Adipocyte (in vitro differentiated cells): Measurements from ENCODE around the gene EXOC3L1.

Experiments
- DNase-seq: peaks from one replicate; pipeline ENCODE4 v3.0.0-alpha.2; 2015; ENCODE audit warnings: low read depth
- H3K27me3 ChIP-seq: replicated peaks from 2 replicates; pipeline ENCODE4 v1.7.0; 2013; ENCODE audit warnings: mild to moderate bottlenecking, low read length, moderate library complexity; ENCODE audit not compliant: control insufficient read depth, insufficient read depth
- H3K36me3 ChIP-seq: 2 replicates; pipeline ENCODE4 v1.7.0; 2013; ENCODE audit warnings: low read length, mild to moderate bottlenecking, moderate library complexity; ENCODE audit not compliant: control insufficient read depth, insufficient read depth, severe bottlenecking
- H3K4me1 ChIP-seq: 2 replicates; pipeline ENCODE4 v1.7.0; 2013; ENCODE audit warnings: mild to moderate bottlenecking, low read length, moderate library complexity; ENCODE audit not compliant: control insufficient read depth, insufficient read depth
- H3K4me3 ChIP-seq: 2 replicates; pipeline ENCODE4 v1.7.0; 2013; ENCODE audit warnings: mild to moderate bottlenecking, low read length, moderate library complexity
- H3K9ac ChIP-seq: 2 replicates; pipeline ENCODE4 v1.7.0; 2013; ENCODE audit warnings: mild to moderate bottlenecking, low read length, moderate library complexity
- H3K9me3 ChIP-seq: 2 replicates; pipeline ENCODE4 v1.7.0; 2013; ENCODE audit warnings: mild to moderate bottlenecking, low read length, moderate library complexity; ENCODE audit not compliant: control insufficient read depth

The EXOC3L1 gene

DNA sequence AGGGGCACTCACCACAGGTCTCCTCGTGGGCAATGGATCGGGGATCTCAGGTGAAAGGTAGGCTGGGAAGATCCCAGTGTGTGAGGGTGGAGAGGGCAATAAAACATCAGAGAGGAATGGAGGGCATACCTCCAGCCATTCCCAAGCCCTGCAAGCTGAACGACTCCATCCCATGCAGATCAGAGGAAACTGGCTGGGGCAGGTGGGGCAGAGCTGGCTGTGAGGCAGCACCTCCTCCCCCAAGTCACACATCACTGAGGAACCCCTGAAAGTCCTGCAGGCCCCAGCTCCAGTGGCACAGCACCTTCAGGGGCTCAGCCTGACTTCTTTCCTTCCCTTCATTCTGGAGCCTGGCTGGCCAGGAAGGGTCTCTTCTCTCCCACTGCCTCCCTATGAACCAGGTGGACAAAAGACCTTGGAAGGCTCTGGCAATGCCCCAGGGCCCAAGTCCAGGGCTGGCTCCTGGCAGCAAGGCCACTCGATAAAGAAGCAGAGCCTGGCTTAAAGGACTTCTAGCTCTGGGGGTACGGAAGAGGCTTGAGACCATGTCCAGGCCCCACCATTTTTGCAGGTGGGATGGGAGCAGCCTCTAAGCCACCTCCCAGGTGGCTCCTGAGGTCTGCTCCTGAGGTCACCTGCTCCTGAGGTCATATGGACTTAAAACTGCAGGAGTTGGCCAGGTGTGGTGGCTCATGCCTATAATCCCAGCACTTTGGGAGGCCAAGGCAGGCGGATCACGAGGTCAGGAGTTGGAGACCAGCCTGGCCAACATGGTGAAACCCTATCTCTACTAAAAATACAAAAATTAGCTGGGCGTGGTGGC is 23.5 kb upstream of the EXOC3L1 start:
- no peak for DNase-seq
- Histone ChIP-seq H3K36me3 (no peaks in the 10 kb centered on the region), H3K4me1 (peaks cover 10% of the 10 kb centered on the region), H3K27me3 (no peaks in the 10 kb centered on the region), H3K9me3 (no peaks in the 10 kb centered on the region), H3K4me3 (no peak overlapping the region), H3K9ac (no peak overlapping the region)

DNA sequence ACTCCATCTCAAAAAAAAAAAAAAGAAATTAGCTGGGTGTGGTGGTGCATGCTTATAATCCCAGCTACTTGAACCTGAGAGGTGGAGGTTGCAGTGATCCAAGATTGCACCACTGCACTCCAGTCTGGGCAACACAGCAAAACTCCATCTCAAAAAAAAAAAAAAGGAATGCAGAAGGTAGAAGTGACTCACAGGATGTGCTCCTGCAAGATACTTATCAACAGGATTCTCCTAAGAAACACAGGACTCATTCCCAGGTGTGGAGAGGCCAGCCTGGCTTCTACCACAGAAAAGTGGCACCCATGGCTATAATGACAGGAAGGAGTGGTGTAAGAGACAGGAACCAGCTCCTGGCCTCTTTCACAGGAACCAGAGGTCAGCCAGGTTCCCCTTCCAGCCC is 22.8 kb upstream of the EXOC3L1 start:
- peaks cover 13% of the 10 kb centered on the region for H3K4me1 ChIP-seq
- no peaks in the 10 kb centered on the region for H3K36me3 ChIP-seq
- no peak overlapping the region for H3K4me3 ChIP-seq
- H3K9ac ChIP-seq = no peak overlapping the region
- DNase-seq = no peak
- no peaks in the 10 kb centered on the region for H3K9me3 ChIP-seq
- no peaks in the 10 kb centered on the region for H3K27me3 ChIP-seq

GRCh38 chr16:67211674-67212073 is 21.7 kb upstream of the EXOC3L1 start:
- no peaks in the 10 kb centered on the region for H3K27me3 ChIP-seq
- no peak for DNase-seq
- no peak overlapping the region for H3K9ac ChIP-seq
- H3K36me3 ChIP-seq = no peaks in the 10 kb centered on the region
- no peaks in the 10 kb centered on the region for H3K9me3 ChIP-seq
- H3K4me3 ChIP-seq = no peak overlapping the region
- H3K4me1 ChIP-seq = peaks cover 14% of the 10 kb centered on the region

GRCh38 chr16:67210069-67210937 is 20.4 kb upstream of the EXOC3L1 start:
- H3K9ac ChIP-seq = no peak overlapping the region

GRCh38 chr16:67209565-67209964 is 19.6 kb upstream of the EXOC3L1 start:
- no peaks in the 10 kb centered on the region for H3K9me3 ChIP-seq
- no peaks in the 10 kb centered on the region for H3K36me3 ChIP-seq
- H3K4me1 ChIP-seq = peaks cover 16% of the 10 kb centered on the region
- no peak overlapping the region for H3K9ac ChIP-seq
- H3K4me3 ChIP-seq = no peak overlapping the region
- DNase-seq = no peak
- no peaks in the 10 kb centered on the region for H3K27me3 ChIP-seq

More at GRCh38 chr16:67210069-67210937, 20.4 kb upstream of the EXOC3L1 start:
- H3K9me3 ChIP-seq = no peaks in the 10 kb centered on the region
- no peak overlapping the region for H3K4me3 ChIP-seq
- no peaks in the 10 kb centered on the region for H3K27me3 ChIP-seq
- H3K36me3 ChIP-seq = no peaks in the 10 kb centered on the region
- no peak for DNase-seq
- H3K4me1 ChIP-seq = peaks cover 16% of the 10 kb centered on the region

GRCh38 chr16:67208154-67208896 is 18.4 kb upstream of the EXOC3L1 start:
- peaks cover 16% of the 10 kb centered on the region for H3K4me1 ChIP-seq
- H3K9me3 ChIP-seq = no peaks in the 10 kb centered on the region
- no peaks in the 10 kb centered on the region for H3K27me3 ChIP-seq
- DNase-seq = no peak
- H3K9ac ChIP-seq = no peak overlapping the region
- no peaks in the 10 kb centered on the region for H3K36me3 ChIP-seq
- no peak overlapping the region for H3K4me3 ChIP-seq

DNA sequence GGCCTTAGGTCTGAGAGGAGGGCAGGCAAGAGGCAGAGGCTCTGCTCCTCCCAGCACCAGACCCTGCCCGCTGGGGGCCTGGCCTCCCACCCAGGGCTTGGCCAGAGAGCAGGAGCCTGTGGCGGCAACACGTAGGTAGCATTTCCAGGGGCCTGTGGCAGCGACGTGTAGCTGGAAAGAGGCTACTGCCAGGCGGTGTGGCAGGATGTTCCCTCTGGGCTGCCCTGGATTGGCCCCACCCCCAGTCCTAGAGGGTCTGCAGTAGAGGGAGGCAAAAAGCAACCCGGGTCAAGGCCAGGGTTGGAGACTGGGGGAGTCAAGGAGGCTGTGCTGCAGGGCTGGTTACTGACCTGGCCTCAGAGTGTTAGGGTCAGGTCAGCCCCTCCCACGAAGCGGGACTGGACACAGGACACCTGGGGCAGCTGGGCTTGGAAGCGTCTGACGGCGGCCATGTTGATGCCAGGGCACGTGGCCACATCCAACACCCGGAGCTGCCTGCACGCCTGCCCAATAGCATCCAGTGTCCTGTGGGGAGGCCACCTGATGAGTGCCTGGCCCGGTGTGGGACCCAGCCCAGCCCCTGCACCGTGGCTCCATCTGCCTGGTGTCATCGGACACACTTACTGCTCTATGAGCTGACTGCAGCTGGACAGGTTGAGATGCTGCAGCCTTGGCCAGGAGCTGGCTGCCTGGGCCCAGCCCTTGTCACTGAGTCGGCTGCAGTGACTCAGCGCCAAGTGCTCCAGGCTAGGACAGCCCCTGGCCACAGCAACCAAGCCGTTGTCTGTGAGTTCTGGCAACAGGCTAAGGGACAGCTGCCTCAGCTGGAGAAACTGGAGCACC is 17.5 kb upstream of the EXOC3L1 start:
- Histone ChIP-seq H3K9me3 (no peaks in the 10 kb centered on the region), H3K9ac (no peak overlapping the region), H3K4me3 (no peak overlapping the region), H3K27me3 (no peaks in the 10 kb centered on the region), H3K4me1 (peaks cover 16% of the 10 kb centered on the region), H3K36me3 (no peaks in the 10 kb centered on the region)
- peak; percentile 43 for DNase-seq

DNA sequence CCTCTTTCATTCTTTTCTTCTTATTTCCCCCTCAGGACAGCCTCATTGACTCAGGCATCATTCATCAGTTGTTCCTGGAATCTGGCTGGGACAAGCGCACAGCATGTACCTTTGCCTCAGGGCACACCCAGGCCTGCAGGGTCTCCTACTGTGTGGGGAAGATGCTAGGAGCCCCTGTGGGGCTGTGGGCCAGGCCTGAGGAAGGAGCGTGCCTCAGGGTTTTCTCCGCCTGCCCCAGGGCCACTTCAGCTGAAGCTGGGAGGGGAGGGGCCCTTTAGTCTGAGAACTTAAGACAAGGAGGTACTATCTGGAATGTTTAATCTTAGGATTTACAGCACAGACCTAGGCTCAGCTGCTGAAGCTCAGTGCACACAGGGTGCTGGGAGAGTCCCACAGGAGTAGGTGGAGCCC is 16.9 kb upstream of the EXOC3L1 start:
- Histone ChIP-seq H3K27me3 (no peaks in the 10 kb centered on the region), H3K4me1 (peaks cover 16% of the 10 kb centered on the region), H3K36me3 (no peaks in the 10 kb centered on the region), H3K4me3 (no peak overlapping the region), H3K9ac (no peak overlapping the region), H3K9me3 (no peaks in the 10 kb centered on the region)
- DNase-seq = no peak

GRCh38 chr16:67206129-67206837 is 16.3 kb upstream of the EXOC3L1 start:
- Histone ChIP-seq H3K9me3 (no peaks in the 10 kb centered on the region), H3K4me1 (peaks cover 16% of the 10 kb centered on the region), H3K27me3 (no peaks in the 10 kb centered on the region), H3K4me3 (no peak overlapping the region), H3K9ac (no peak overlapping the region), H3K36me3 (peaks cover 2% of the 10 kb centered on the region)
- DNase-seq = no peak

- H3K4me3 ChIP-seq = no peak overlapping the region
- H3K36me3 ChIP-seq = peaks cover 3% of the 10 kb centered on the region
- no peaks in the 10 kb centered on the region for H3K9me3 ChIP-seq
- H3K27me3 ChIP-seq = no peaks in the 10 kb centered on the region
- peaks cover 16% of the 10 kb centered on the region for H3K4me1 ChIP-seq
- DNase-seq = no peak
- H3K9ac ChIP-seq = no peak overlapping the region
Observed at GRCh38 chr16:67204076-67204475, 14.1 kb upstream of the EXOC3L1 start.
